ENCODE measurements around the gene SCN10A.

Gene SCN10A

GRCh38 chr3:38826001-38826400, 10.0 kb upstream of the SCN10A start:
- Histone ChIP-seq H3K4me3 (ENCODE audit: insufficient read depth, low read length, poor library complexity, severe bottlenecking) (no peak overlapping the region), H3K9me3 (ENCODE audit: insufficient read depth, low read length) (no peaks in the 10 kb centered on the region), H3K9me2 (replicated peaks; ENCODE audit: insufficient read depth, low read length) (no peaks in the 10 kb centered on the region), H3K79me2 (ENCODE audit: insufficient read depth, low read length) (no peaks in the 10 kb centered on the region), H3K36me3 (ENCODE audit: low read length) (no peaks in the 10 kb centered on the region), H3F3A (ENCODE audit: insufficient read depth) (no peaks in the 10 kb centered on the region), H2AFZ (ENCODE audit: low read depth, low read length, severe bottlenecking) (no peak overlapping the region), H3K27me3 (ENCODE audit: low read length) (no peaks in the 10 kb centered on the region), H3K4me2 (ENCODE audit: low read depth, low read length, poor library complexity, severe bottlenecking) (no peak overlapping the region), H3K9ac (ENCODE audit: low read length) (no peak overlapping the region), H4K20me1 (ENCODE audit: low read depth, low read length) (no peaks in the 10 kb centered on the region), H3K27ac (ENCODE audit: low read depth, low read length) (no peak overlapping the region)
- TF ChIP-seq, protein P1, sequence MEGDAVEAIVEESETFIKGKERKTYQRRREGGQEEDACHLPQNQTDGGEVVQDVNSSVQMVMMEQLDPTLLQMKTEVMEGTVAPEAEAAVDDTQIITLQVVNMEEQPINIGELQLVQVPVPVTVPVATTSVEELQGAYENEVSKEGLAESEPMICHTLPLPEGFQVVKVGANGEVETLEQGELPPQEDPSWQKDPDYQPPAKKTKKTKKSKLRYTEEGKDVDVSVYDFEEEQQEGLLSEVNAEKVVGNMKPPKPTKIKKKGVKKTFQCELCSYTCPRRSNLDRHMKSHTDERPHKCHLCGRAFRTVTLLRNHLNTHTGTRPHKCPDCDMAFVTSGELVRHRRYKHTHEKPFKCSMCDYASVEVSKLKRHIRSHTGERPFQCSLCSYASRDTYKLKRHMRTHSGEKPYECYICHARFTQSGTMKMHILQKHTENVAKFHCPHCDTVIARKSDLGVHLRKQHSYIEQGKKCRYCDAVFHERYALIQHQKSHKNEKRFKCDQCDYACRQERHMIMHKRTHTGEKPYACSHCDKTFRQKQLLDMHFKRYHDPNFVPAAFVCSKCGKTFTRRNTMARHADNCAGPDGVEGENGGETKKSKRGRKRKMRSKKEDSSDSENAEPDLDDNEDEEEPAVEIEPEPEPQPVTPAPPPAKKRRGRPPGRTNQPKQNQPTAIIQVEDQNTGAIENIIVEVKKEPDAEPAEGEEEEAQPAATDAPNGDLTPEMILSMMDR (IDR thresholded peaks at IDR 0.05; ENCODE audit: insufficient read depth, low read length, poor library complexity, severe bottlenecking) = no peak
- no peak for TF ChIP-seq EZH2phosphoT487 (conservative IDR thresholded peaks at IDR 0.05; ENCODE audit: low read length)

DNA sequence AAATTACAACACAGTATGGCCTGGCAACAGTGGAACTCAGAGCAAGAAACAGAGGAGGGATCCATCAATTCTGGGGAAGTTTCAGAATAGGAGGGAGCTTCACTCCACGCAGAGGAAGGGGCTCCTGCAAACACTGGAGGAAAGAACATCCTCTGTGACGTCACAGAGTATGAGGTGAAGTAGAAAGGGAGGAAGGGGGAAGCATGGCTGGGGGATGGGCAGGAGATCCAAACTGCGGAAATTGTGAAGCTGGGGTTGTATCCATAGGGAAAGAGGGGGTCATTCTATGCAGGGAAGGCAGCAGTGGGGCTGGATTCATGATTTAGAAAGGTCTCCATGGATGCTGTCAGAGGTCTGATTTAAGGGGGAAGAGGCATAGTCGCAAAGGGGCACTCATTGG, 8.3 kb upstream of the SCN10A start:
- Histone ChIP-seq H3K9me2 (replicated peaks; ENCODE audit: insufficient read depth, low read length) (no peaks in the 10 kb centered on the region), H3K9ac (ENCODE audit: low read length) (no peak overlapping the region), H3K27ac (ENCODE audit: low read depth, low read length) (no peak overlapping the region), H3K9me3 (ENCODE audit: insufficient read depth, low read length) (no peaks in the 10 kb centered on the region), H3K27me3 (ENCODE audit: low read length) (no peaks in the 10 kb centered on the region), H3K4me2 (ENCODE audit: low read depth, low read length, poor library complexity, severe bottlenecking) (no peak overlapping the region), H3K4me3 (ENCODE audit: insufficient read depth, low read length, poor library complexity, severe bottlenecking) (no peak overlapping the region), H3F3A (ENCODE audit: insufficient read depth) (no peaks in the 10 kb centered on the region), H4K20me1 (ENCODE audit: low read depth, low read length) (no peaks in the 10 kb centered on the region), H2AFZ (ENCODE audit: low read depth, low read length, severe bottlenecking) (no peak overlapping the region), H3K36me3 (ENCODE audit: low read length) (no peaks in the 10 kb centered on the region), H3K79me2 (ENCODE audit: insufficient read depth, low read length) (no peaks in the 10 kb centered on the region)
- TF ChIP-seq, protein P1 (IDR thresholded peaks at IDR 0.05; ENCODE audit: insufficient read depth, low read length, poor library complexity, severe bottlenecking) = no peak
- TF ChIP-seq EZH2phosphoT487 (conservative IDR thresholded peaks at IDR 0.05; ENCODE audit: low read length) = no peak

- Histone ChIP-seq H3K27me3 (ENCODE audit: low read length) (no peaks in the 10 kb centered on the region), H3K9me2 (replicated peaks; ENCODE audit: insufficient read depth, low read length) (no peaks in the 10 kb centered on the region), H3K79me2 (ENCODE audit: insufficient read depth, low read length) (no peaks in the 10 kb centered on the region), H3K36me3 (ENCODE audit: low read length) (no peaks in the 10 kb centered on the region), H3K4me2 (ENCODE audit: low read depth, low read length, poor library complexity, severe bottlenecking) (no peak overlapping the region), H3K9ac (ENCODE audit: low read length) (no peak overlapping the region), H2AFZ (ENCODE audit: low read depth, low read length, severe bottlenecking) (no peak overlapping the region), H4K20me1 (ENCODE audit: low read depth, low read length) (no peaks in the 10 kb centered on the region), H3K4me3 (ENCODE audit: insufficient read depth, low read length, poor library complexity, severe bottlenecking) (no peak overlapping the region), H3K9me3 (ENCODE audit: insufficient read depth, low read length) (no peaks in the 10 kb centered on the region), H3K27ac (ENCODE audit: low read depth, low read length) (no peak overlapping the region), H3F3A (ENCODE audit: insufficient read depth) (no peaks in the 10 kb centered on the region)
- TF ChIP-seq EZH2phosphoT487 (conservative IDR thresholded peaks at IDR 0.05; ENCODE audit: low read length) = no peak
- TF ChIP-seq, protein P1 (IDR thresholded peaks at IDR 0.05; ENCODE audit: insufficient read depth, low read length, poor library complexity, severe bottlenecking) = no peak
Measured at GRCh38 chr3:38823722-38824121, 7.7 kb upstream of the SCN10A start.
